Astrocyte (in vitro differentiated cells and primary cell): Measurements from ENCODE around the gene PCDHGA4. TPM values are rescaled to one million over a fixed set of nuclear protein-coding genes. Genes with fewer than 3 reads are reported as not detected.

Experiments
- DNase-seq: peaks from one replicate; pipeline ENCODE4 v3.0.0-alpha.2; 2010; ENCODE audit warnings: low read depth
- FAIRE-seq: peaks from 2 replicates; lab custom pipeline; 2011; peaks lifted over from hg19 to GRCh38; lab: Jason Lieb, UNC
- H2AFZ ChIP-seq: 2 replicates; pipeline ENCODE4 v1.6.0; 2012; ENCODE audit warnings: low read depth, low read length, inconsistent platforms
- H3K27ac ChIP-seq: 2 replicates; pipeline ENCODE4 v1.5.1; 2011; ENCODE audit warnings: low read depth, low read length, inconsistent platforms
- H3K27me3 ChIP-seq: 2 replicates; pipeline ENCODE4 v1.6.0; 2011; ENCODE audit warnings: low read length, inconsistent platforms; ENCODE audit not compliant: insufficient read depth
- H3K36me3 ChIP-seq: 2 replicates; pipeline ENCODE4 v1.5.1; 2011; ENCODE audit warnings: low read length, inconsistent platforms; ENCODE audit not compliant: insufficient read depth
- H3K4me1 ChIP-seq: 2 replicates; pipeline ENCODE4 v1.5.1; 2011; ENCODE audit warnings: low read length, inconsistent platforms; ENCODE audit not compliant: insufficient read depth
- H3K4me2 ChIP-seq: 2 replicates; pipeline ENCODE4 v1.6.0; 2012; ENCODE audit warnings: low read length, inconsistent platforms
- H3K4me3 ChIP-seq: 2 replicates; pipeline ENCODE4 v1.5.1; 2011; ENCODE audit warnings: low read depth, mild to moderate bottlenecking, low read length, inconsistent platforms; ENCODE audit not compliant: insufficient read depth
- H3K79me2 ChIP-seq: 2 replicates; pipeline ENCODE4 v1.6.0; 2012; ENCODE audit warnings: mild to moderate bottlenecking, low read length, inconsistent platforms; ENCODE audit not compliant: insufficient read depth
- H3K9ac ChIP-seq: 2 replicates; pipeline ENCODE4 v1.6.0; 2012; ENCODE audit warnings: mild to moderate bottlenecking, low read length, inconsistent platforms
- H3K9me3 ChIP-seq: 2 replicates; pipeline ENCODE4 v1.5.1; 2012; ENCODE audit warnings: low read depth, mild to moderate bottlenecking, low read length, inconsistent platforms; ENCODE audit not compliant: insufficient read depth
- H4K20me1 ChIP-seq: 2 replicates; pipeline ENCODE4 v1.6.0; 2012; ENCODE audit warnings: low read length, inconsistent platforms; ENCODE audit not compliant: insufficient read depth
- H3K27ac Mint-ChIP-seq: one replicate; pipeline ENCODE4 v1.8.0; 2021; ENCODE audit warnings: mild to moderate bottlenecking, mixed read lengths; ENCODE audit not compliant: unreplicated experiment
- H3K27me3 Mint-ChIP-seq: one replicate; pipeline ENCODE4 v1.8.0; 2021; ENCODE audit warnings: low read depth, mixed read lengths; ENCODE audit not compliant: unreplicated experiment
- H3K36me3 Mint-ChIP-seq: one replicate; pipeline ENCODE4 v1.8.0; 2021; ENCODE audit warnings: low read depth, mixed read lengths; ENCODE audit not compliant: unreplicated experiment
- H3K4me1 Mint-ChIP-seq: one replicate; pipeline ENCODE4 v1.8.0; 2021; ENCODE audit warnings: low read depth, mixed read lengths; ENCODE audit not compliant: unreplicated experiment
- H3K4me3 Mint-ChIP-seq: one replicate; pipeline ENCODE4 v1.8.0; 2021; ENCODE audit warnings: mild to moderate bottlenecking, moderate library complexity, mixed read lengths; ENCODE audit not compliant: unreplicated experiment
- H3K9me3 Mint-ChIP-seq: one replicate; pipeline ENCODE4 v1.8.0; 2021; ENCODE audit warnings: mild to moderate bottlenecking, mixed read lengths; ENCODE audit not compliant: unreplicated experiment
- CTCF ChIP-seq: IDR thresholded peaks from 2 replicates; pipeline ENCODE4 v1.5.1; 2011; ENCODE audit warnings: low read depth, mild to moderate bottlenecking, inconsistent platforms, low read length, moderate library complexity; ENCODE audit not compliant: insufficient read depth
- EZH2 ChIP-seq: IDR thresholded peaks from 2 replicates; pipeline ENCODE4 v1.6.1; 2012; ENCODE audit warnings: mild to moderate bottlenecking, low read length, inconsistent platforms; ENCODE audit not compliant: insufficient read depth
- total RNA-seq: library from RNA; stranded (reverse); gene quantifications from 2 replicates; pipeline ENCODE4 v1.2.1, GENCODE V29; 2021

Gene PCDHGA4
- total RNA-seq, 1 donor from 2014 or later, result 0.48 TPM

- no peak overlapping the region for H3K4me2 ChIP-seq
- no peak overlapping the region for H3K27ac ChIP-seq
- H3K36me3 ChIP-seq, result no peaks in the 10 kb centered on the region
- no peak overlapping the region for H3K4me3 ChIP-seq
- FAIRE-seq (no peak), DNase-seq (no peak)
- Mint-ChIP-seq H3K27me3 (no peaks in the 10 kb centered on the region), H3K36me3 (peaks cover 9% of the 10 kb centered on the region), H3K4me3 (no peak overlapping the region), H3K4me1 (no peaks in the 10 kb centered on the region), H3K9me3 (peaks cover 20% of the 10 kb centered on the region), H3K27ac (no peak overlapping the region)
- no peaks in the 10 kb centered on the region for H4K20me1 ChIP-seq
- TF ChIP-seq EZH2 (no peak), CTCF (no peak)
- peaks cover 52% of the 10 kb centered on the region for H3K9me3 ChIP-seq
- no peaks in the 10 kb centered on the region for H3K79me2 ChIP-seq
- peaks cover 18% of the 10 kb centered on the region for H3K27me3 ChIP-seq
- H2AFZ ChIP-seq, result no peak overlapping the region
- no peak overlapping the region for H3K9ac ChIP-seq
- H3K4me1 ChIP-seq, result no peaks in the 10 kb centered on the region
Observed at GRCh38 chr5:141366016-141366896, 11.4 kb downstream of the PCDHGA4 start.

GRCh38 chr5:141369994-141370848 lies 15.4 kb downstream of the PCDHGA4 start, which contains the start of gene PCDHGB3:
Gene PCDHGB3 (plus strand): TSS chr5:141370242. CDS start chr5:141370395, 153 bp downstream.
- Histone ChIP-seq H3K4me3 (peak within 1 kb of the TSS; percentile 51), H3K36me3 (no peaks in the 10 kb centered on the region), H4K20me1 (no peaks in the 10 kb centered on the region), H3K4me1 (no peaks in the 10 kb centered on the region), H3K79me2 (no peaks in the 10 kb centered on the region), H3K4me2 (peak within 1 kb of the TSS; percentile 81), H3K9ac (peak within 1 kb of the TSS; percentile 62), H2AFZ (peak within 1 kb of the TSS; percentile 63), H3K27me3 (peaks cover 2% of the 10 kb centered on the region), H3K9me3 (peaks cover 56% of the 10 kb centered on the region), H3K27ac (no peak within 1 kb of the TSS)
- DNase-seq, result peak; percentile 39
- TF ChIP-seq CTCF (peak; percentile 38), EZH2 (no peak)
- Mint-ChIP-seq H3K9me3 (peaks cover 27% of the 10 kb centered on the region), H3K27ac (no peak within 1 kb of the TSS), H3K4me3 (no peak within 1 kb of the TSS), H3K4me1 (no peaks in the 10 kb centered on the region), H3K27me3 (no peaks in the 10 kb centered on the region), H3K36me3 (peaks cover 5% of the 10 kb centered on the region)
- FAIRE-seq, result peak; percentile 13
